Right cardiac atrium (tissue), 5 donors: Measurements from ENCODE around the gene KSR2. TPM values are rescaled to one million over a fixed set of nuclear protein-coding genes. Genes with fewer than 3 reads are reported as not detected.

Experiments
- ATAC-seq, 2 donors: fragments of 200-7000 bp; cut with Tn5 transposase; one replicate each; pipeline versions ENCODE4 v1.8.0 to v1.9.1; 2020; ENCODE audit warnings: moderate library complexity in 2 of 2, mild to moderate bottlenecking in 1 of 2
- DNase-seq, 3 donors: peaks; one replicate each; pipeline ENCODE4 v3.0.0-alpha.2; 2020
- H3K27ac ChIP-seq: one replicate; pipeline ENCODE4 v1.5.1; 2013; ENCODE audit warnings: mild to moderate bottlenecking, low read length, control low read depth, moderate library complexity
- H3K27me3 ChIP-seq: one replicate; pipeline ENCODE4 v1.6.1; 2013; ENCODE audit not compliant: control insufficient read depth, insufficient read depth
- H3K4me1 ChIP-seq: one replicate; pipeline ENCODE4 v1.6.1; 2013; ENCODE audit warnings: low read length; ENCODE audit not compliant: control insufficient read depth, insufficient read depth
- H3K4me3 ChIP-seq: one replicate; pipeline ENCODE4 v1.5.1; 2013; ENCODE audit warnings: low read length, control low read depth
- H3K9me3 ChIP-seq: one replicate; pipeline ENCODE4 v1.6.1; 2013; ENCODE audit warnings: low read length; ENCODE audit not compliant: control insufficient read depth
- WGBS: extraction: QIAGEN DNeasy Blood & Tissue Kit; methylation state at CpG from one replicate; pipeline ENCODE4 v1.1.7; 2013; 5-methylcytosine and 5-hydroxymethylcytosine counted together
- intact Hi-C, 4 donors: fragments of 100-400 bp; cut with DNase I; formaldehyde crosslinking; loops; one replicate each; pipeline versions ENCODE4 v1.11.0 to v1.14.0; 2022 to 2023
- polyA plus RNA-seq: library from polyadenylated mRNA; stranded (reverse); fragments of 200-250 nt; gene quantifications from one replicate; pipeline ENCODE4 v1.2.3, GENCODE V29; 2013
- total RNA-seq, 4 donors: library from RNA; stranded (reverse); fragmentation: NEBNext Ultra II Directional; extraction: Animal tissue kit (Norgen Biotek cat#: 25700); gene quantifications; one replicate each; pipeline ENCODE4 v1.2.1, GENCODE V29; 2021
- donor health status: healthy with polysubstance abuse.
- donor health status: DM: no; HTN: yes; CAD: no.
- donor health status: DM: no; HTN: no; CAD: no.
- donor health status: DM: no; HTN: yes; CAD: no; lungs with severe emphysema.
- donor health status: DM: yes; HTN: yes; CAD: no.

The KSR2 gene
- total and polyA plus RNA-seq, 5 donors = 0.02 to 0.37 (median 0.03) TPM

GRCh38 chr12:117513353-117513752, 455.4 kb downstream of the KSR2 start:
- peaks cover 2% of the 10 kb centered on the region for H3K4me1 ChIP-seq
- H3K27me3 ChIP-seq = no peaks in the 10 kb centered on the region
- H3K4me3 ChIP-seq = no peak overlapping the region
- WGBS = 63% methylated on average over 4 of the region's 4 CpGs
- no peaks in the 10 kb centered on the region for H3K9me3 ChIP-seq
- DNase-seq = no peak
- H3K27ac ChIP-seq = peak overlapping the region; percentile 78
- ATAC-seq = peak in 1 of 2 donors; percentile 30
- intact Hi-C loops = no loop called here

DNA sequence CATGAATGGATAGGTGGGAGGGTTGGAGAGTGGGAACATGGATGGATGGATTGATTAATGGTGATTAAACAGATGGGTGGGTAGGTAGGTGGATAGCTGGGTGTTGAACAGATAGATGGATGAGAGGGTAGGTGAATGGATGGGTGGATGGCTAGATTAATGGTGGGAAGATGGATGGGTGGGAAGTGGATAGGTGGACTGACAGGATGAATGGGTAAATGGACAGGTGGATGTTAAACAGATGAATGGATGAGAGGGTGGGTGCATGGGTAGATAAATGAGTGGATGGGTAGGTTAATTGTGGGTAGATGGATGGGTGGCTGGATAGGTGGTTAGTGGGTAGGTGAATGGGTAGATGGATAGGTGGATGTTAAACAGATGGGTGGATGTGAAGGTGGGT, 460.3 kb downstream of the KSR2 start:
- DNase-seq (no peak), ATAC-seq (no peak)
- H3K27me3 ChIP-seq = no peaks in the 10 kb centered on the region
- peaks cover 1% of the 10 kb centered on the region for H3K4me1 ChIP-seq
- H3K4me3 ChIP-seq = no peak overlapping the region
- intact Hi-C loops = no loop called here
- H3K9me3 ChIP-seq = no peaks in the 10 kb centered on the region
- no peak overlapping the region for H3K27ac ChIP-seq

DNA sequence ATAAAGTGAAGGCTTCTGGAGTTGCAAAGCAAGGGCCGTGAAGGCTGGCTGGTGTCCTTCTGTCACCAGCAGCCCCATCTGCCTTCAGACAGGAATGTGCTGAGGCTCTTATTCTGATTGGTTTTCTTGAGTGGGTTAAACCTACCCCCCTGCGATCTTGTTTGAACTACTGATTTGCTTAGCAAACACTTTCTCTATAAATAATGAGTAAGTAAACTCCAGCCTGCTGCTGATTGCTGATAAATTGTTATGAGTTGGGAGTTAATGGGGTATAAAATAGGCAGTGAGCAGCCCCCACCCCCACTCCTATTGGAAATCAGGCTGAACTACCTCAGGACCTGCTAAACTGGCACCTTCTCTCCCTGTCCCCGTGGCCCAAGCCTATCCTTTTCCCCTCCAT, 461.2 kb downstream of the KSR2 start:
- Histone ChIP-seq H3K4me3 (no peak overlapping the region), H3K27ac (no peak overlapping the region), H3K9me3 (no peaks in the 10 kb centered on the region), H3K4me1 (no peaks in the 10 kb centered on the region), H3K27me3 (no peaks in the 10 kb centered on the region)
- DNase-seq = no peak
- no peak for ATAC-seq
- intact Hi-C loops = no loop called here
- 29% methylated on average over 3 of the region's 3 CpGs for WGBS

- no peak overlapping the region for H3K4me3 ChIP-seq
- ATAC-seq (no peak), DNase-seq (no peak)
- no peak overlapping the region for H3K27ac ChIP-seq
- H3K4me1 ChIP-seq = no peaks in the 10 kb centered on the region
- no peaks in the 10 kb centered on the region for H3K9me3 ChIP-seq
- intact Hi-C loops = no loop called here
- H3K27me3 ChIP-seq = no peaks in the 10 kb centered on the region
- 63% methylated on average over 1 of the region's 1 CpG for WGBS
Observed at GRCh38 chr12:117506333-117506732, 462.5 kb downstream of the KSR2 start.

DNA sequence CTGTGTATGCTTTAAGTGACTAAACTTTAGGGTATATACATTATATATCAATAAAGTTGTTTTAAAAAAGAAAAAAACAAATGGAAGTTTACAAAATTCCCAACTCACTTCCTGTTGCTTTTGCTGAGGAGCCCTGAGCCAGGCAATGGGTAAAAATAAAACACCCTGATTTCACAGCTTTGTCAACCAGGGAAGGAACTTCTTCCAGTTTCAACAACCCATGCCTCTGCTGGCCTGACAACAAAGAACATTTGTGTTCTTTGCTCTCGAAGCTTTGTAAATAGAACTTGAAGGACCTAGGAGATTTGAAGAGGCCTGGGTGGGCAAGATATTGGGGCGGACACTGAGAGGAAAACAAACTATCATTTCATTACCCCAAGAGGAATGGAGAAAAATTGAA, 466.2 kb downstream of the KSR2 start:
- no peak overlapping the region for H3K27ac ChIP-seq
- intact Hi-C loops = no loop called here

DNA sequence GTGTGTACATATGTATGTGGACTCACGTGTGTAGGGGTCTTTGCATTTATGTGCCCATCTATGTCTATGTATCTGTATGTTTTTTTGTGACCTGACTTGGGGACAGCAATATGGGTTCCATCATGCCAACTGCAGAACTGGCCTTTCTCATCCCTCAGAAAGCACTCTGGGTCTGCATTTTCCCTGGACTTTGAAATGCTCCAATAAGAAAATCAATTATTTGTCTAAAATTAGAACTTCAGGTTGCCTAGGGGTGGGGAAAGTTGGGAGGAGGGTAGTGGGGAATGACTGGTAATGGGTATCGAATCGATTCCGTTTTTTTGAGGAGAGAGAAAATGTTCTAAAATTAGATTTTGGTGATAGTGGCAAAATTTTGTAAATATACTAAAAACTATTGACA, 466.6 kb downstream of the KSR2 start:
- Histone ChIP-seq H3K27ac (no peak overlapping the region), H3K27me3 (no peaks in the 10 kb centered on the region), H3K4me1 (peaks cover 3% of the 10 kb centered on the region), H3K9me3 (no peaks in the 10 kb centered on the region), H3K4me3 (no peak overlapping the region)
- WGBS = 88% methylated on average over 4 of the region's 4 CpGs
- intact Hi-C loops = no loop called here
- DNase-seq = no peak
- no peak for ATAC-seq

More for the DNA sequence above, 466.2 kb downstream of the KSR2 start:
- H3K4me1 ChIP-seq = peaks cover 3% of the 10 kb centered on the region
- H3K27me3 ChIP-seq = no peaks in the 10 kb centered on the region
- ATAC-seq = no peak
- no peak for DNase-seq
- no peaks in the 10 kb centered on the region for H3K9me3 ChIP-seq
- no peak overlapping the region for H3K4me3 ChIP-seq
- 26% methylated on average over 2 of the region's 2 CpGs for WGBS

GRCh38 chr12:117501076-117501869, 467.5 kb downstream of the KSR2 start:
- ATAC-seq = peak; percentile 86 to 91
- H3K27ac ChIP-seq = no peak overlapping the region

DNA sequence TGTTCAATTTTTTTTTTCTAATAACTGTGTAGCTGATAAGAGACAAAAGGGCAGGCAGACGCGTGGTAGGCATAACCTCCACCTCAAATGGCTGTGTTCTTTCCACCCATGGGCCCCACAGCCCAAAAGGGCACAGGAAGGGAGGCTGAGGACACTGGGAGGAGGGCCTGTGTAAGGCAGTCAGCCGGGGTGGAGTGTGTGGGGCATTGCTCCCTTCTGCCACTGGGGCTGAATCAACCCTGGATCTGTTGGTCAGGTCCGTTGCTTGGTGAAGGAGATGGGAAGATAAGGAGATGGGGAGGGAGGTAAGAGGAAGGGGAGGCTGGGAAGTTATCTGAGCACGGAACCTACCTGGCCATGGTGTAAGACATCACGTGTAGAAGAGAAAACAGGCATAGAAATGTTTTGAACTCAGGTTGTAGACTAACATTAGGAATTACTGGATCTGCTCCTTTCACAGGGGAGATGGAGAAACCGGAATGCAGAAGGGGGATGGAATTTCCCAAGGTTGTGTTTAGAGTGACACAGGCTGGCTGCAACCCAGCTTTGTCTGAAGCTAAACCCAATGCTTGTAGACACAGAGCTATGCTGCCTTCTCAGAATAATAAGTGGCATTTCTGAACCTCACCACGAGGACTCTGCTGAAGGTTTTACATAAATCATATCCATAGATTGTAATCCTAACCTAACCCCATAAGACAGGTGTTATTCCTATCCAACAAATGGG, 468.9 kb downstream of the KSR2 start:
- Histone ChIP-seq H3K4me1 (peaks cover 3% of the 10 kb centered on the region), H3K9me3 (no peaks in the 10 kb centered on the region), H3K27ac (no peak overlapping the region), H3K4me3 (no peak overlapping the region), H3K27me3 (no peaks in the 10 kb centered on the region)
- ATAC-seq (no peak), DNase-seq (no peak)
- intact Hi-C loops = no loop called here
- 55% methylated on average over 8 of the region's 8 CpGs for WGBS

More at GRCh38 chr12:117501076-117501869, 467.5 kb downstream of the KSR2 start:
- H3K27me3 ChIP-seq = no peaks in the 10 kb centered on the region
- peak; percentile 37 to 73 (median 59) for DNase-seq
- H3K4me1 ChIP-seq = peaks cover 3% of the 10 kb centered on the region
- H3K4me3 ChIP-seq = no peak overlapping the region
- H3K9me3 ChIP-seq = no peaks in the 10 kb centered on the region
- intact Hi-C loops = no loop called here
- WGBS = 43% methylated on average over 7 of the region's 7 CpGs

GRCh38 chr12:117498880-117499279, 469.9 kb downstream of the KSR2 start:
- H3K4me1 ChIP-seq = peaks cover 3% of the 10 kb centered on the region
- ATAC-seq (no peak), DNase-seq (no peak)
- intact Hi-C loops = no loop called here
- 67% methylated on average over 3 of the region's 3 CpGs for WGBS
- H3K9me3 ChIP-seq = no peaks in the 10 kb centered on the region
- no peak overlapping the region for H3K4me3 ChIP-seq
- H3K27me3 ChIP-seq = no peaks in the 10 kb centered on the region
- H3K27ac ChIP-seq = no peak overlapping the region

DNA sequence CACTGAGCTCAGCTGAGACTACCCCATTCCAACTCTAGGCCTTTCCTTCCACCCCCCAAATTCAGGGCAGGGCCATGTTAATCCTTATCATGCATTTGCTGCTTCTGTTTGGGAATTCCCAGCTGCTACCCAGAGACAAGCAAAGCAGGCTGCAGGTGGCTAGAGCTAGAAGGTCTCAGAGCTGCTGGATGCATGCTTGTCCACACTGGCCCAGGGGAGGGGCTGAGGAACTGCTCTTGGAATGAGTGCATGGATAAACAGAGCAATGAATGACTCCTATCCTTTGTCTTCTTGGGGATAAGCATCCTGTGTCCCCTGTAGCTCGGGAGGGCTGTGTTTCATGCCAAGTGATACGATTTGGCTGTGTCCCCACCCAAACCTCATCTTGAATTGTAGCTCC, 470.5 kb downstream of the KSR2 start:
- intact Hi-C loops = no loop called here
- 50% methylated on average over 2 of the region's 2 CpGs for WGBS
- Histone ChIP-seq H3K27me3 (no peaks in the 10 kb centered on the region), H3K27ac (no peak overlapping the region), H3K4me1 (peaks cover 3% of the 10 kb centered on the region), H3K4me3 (no peak overlapping the region), H3K9me3 (no peaks in the 10 kb centered on the region)
- DNase-seq (no peak), ATAC-seq (no peak)

DNA sequence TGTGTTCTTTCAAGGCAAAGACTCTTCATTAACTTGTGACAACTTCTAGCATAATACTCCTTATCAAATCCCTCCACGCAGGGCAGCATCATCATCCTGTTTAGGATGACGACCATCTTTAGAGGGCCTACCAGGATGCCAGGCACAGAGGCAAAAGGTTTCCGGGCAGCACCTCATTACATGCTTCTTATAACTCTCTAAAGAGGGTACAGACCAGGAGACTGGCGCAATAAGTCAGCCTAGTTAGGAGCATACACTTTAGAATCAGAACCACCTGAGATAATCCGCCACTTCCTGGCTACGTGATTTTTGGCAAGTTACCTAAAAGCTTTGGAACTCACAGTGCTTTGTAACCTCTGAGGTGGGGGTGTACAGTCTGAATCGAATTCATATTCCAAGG, 471.4 kb downstream of the KSR2 start:
- Histone ChIP-seq H3K4me1 (peaks cover 3% of the 10 kb centered on the region), H3K9me3 (no peaks in the 10 kb centered on the region), H3K4me3 (no peak overlapping the region), H3K27me3 (no peaks in the 10 kb centered on the region), H3K27ac (no peak overlapping the region)
- DNase-seq = no peak
- intact Hi-C loops = no loop called here
- WGBS = 67% methylated on average over 7 of the region's 7 CpGs
- ATAC-seq = no peak
